Measurements from ENCODE around the gene CDS1. TPM values are rescaled to one million over a fixed set of nuclear protein-coding genes. Genes with fewer than 3 reads are reported as not detected.

The CDS1 gene
- total RNA-seq = under 0.01 and 0.13 TPM in 2 replicates

DNA sequence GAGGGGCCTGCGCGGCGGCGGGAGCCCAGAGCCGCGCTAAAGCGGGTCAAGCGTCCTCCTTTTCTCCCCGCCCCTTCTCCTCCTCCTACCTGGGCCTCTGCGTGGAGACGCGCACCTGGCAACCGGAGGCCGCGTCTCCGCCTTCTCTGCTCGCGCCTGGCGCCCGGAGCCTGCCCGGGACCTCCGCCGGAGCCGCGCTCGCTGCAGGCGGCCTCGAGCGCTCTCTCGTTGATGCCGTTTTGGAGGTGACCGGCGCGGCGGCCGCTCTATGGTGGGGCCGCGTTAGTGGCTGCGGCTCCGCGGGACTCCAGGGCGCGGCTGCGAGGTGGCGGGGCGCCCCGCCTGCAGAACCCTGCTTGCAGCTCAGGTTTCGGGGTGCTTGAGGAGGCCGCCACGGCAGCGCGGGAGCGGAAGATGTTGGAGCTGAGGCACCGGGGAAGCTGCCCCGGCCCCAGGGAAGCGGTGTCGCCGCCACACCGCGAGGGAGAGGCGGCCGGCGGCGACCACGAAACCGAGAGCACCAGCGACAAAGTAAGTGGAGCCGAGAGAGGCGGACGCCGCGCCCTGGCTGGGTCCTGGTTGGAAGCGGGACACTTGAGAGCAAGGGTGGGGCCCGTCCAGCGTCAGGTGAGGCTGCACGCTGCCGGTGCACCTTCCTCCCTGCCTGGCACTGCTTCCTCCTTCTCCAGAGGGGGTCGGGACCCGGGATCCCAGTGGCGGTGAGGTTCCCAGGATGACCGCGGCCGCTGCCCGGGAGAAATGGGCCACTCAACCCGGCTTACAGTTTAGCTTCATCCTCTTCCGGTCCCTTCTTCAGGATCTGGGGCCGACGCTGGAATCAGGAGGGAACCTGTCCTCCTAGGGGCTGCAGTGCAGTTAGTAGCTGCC lies at the start of gene CDS1:
CDS1 (plus strand) TSS at position 140 of the 888 bp plus-strand sequence; CDS start at position 415, 275 bp downstream.

Small RNA genes lying within 50 kb of the gene (small RNA-seq; reads per million reads assigned to genes)
- not detected for gene RN7SL552P
- gene RPL3P13 = not detected

Other genes starting within 250 kb of the CDS1 start
- 0.13 TPM in 1 of 2 replicates, not detected in the other for gene NKX6-1, start 83.8 kb upstream of the CDS1 start, total RNA-seq

Data from articular chondrocyte of knee joint (primary cell).